SK-N-SH (cell line): Measurements from ENCODE around the gene RER1.

Experiments
- CHD2 ChIP-seq: fragments of 150-350 bp; IDR thresholded peaks from 2 replicates; pipeline ENCODE4 v1.6.1; 2018; ENCODE audit warnings: low read length; ENCODE audit not compliant: partially characterized antibody
- ELF1 ChIP-seq: IDR thresholded peaks from 2 replicates; pipeline ENCODE4 v1.4.0; 2012
- EP300 ChIP-seq, 2 experiments: IDR thresholded peaks; 2 replicates each; pipeline versions ENCODE4 v1.4.0 to v1.6.1; 2012; ENCODE audit warnings: borderline replicate concordance in 1 of 2, low read depth in 1 of 2, low read length in 1 of 2
- FOXM1 ChIP-seq: IDR thresholded peaks from 2 replicates; pipeline ENCODE4 v1.4.0; 2012; ENCODE audit warnings: low read depth, mild to moderate bottlenecking
- GABPA ChIP-seq: IDR thresholded peaks from 2 replicates; pipeline ENCODE4 v1.4.0; 2012; ENCODE audit warnings: low read depth, mild to moderate bottlenecking
- GATA2 ChIP-seq: sonication (generic); formaldehyde crosslinking; IDR thresholded peaks from 2 replicates; pipeline ENCODE4 v1.5.0; 2020; ENCODE audit warnings: mild to moderate bottlenecking, missing genetic modification reagents
- POLR2AphosphoS5 ChIP-seq: IDR thresholded peaks from 2 replicates; pipeline ENCODE4 v1.6.1; 2012; ENCODE audit warnings: low read depth, low read length
- SMC3 ChIP-seq: IDR thresholded peaks from 2 replicates; pipeline ENCODE4 v1.6.1; 2012; ENCODE audit warnings: low read depth, low read length, improper control_type of control experiment
- TAF1 ChIP-seq: IDR thresholded peaks from 2 replicates; pipeline ENCODE4 v1.6.1; 2012; ENCODE audit warnings: low read depth, mild to moderate bottlenecking, low read length, moderate library complexity, borderline replicate concordance
- TF ChIP-seq, protein P1 (sequence below): fragments of 200-600 bp; sonication (generic); IDR thresholded peaks from 2 replicates; pipeline ENCODE4 v1.6.1; 2017; ENCODE audit warnings: antibody characterized with exemption, mild to moderate bottlenecking, moderate library complexity
- TF ChIP-seq, protein P2 (sequence below): IDR thresholded peaks from 2 replicates; pipeline ENCODE4 v1.6.1; 2012; ENCODE audit warnings: mild to moderate bottlenecking, low read depth, low read length, moderate library complexity
- TF ChIP-seq, protein P3 (sequence below): IDR thresholded peaks from 2 replicates; pipeline ENCODE4; 2012
- TF ChIP-seq, protein P4 (sequence below): IDR thresholded peaks from 2 replicates; pipeline ENCODE4 v1.4.0; 2012; ENCODE audit warnings: low read depth, borderline replicate concordance

DNA sequence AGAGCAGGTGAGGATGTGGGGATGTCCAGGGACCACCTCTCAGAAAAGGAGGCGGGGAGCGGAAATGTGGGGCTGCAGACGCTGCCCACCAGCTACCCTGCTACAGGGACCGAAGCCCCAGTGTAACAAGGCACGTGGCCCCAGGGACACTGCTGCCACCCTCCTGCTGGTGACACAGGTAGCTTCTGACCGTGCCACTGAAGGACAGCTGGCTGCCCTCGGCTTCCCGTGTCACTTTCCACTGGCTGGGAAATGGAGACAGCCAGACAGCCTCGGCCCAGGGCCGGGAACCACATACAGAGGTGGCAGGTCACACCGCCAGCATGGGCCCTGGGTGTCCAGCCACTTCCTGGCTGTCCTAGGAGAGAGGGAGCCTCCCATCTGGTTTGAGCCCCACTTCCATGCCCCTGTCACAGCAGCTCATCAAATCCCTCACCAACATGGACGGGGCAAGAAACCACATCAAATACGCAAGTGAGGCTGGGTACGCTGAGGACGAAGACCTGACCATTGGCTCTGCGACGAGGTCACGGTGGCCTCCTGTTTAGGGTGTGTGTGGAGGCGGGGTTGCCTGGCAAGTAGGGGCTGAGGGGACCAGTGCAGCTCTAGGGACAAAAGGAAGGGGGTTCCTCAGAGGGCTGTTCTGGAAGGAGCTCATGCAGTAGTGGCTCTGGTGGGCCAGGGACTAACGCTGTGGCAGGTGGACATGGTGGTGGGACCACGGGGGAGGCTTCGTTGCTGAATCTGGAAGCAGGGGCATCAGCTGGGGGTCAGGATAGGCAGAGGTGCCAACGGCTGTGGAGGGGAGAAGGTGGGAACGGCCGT is 15.7 kb downstream of the RER1 start:
- TF ChIP-seq CHD2 (no peak), ELF1 (no peak), POLR2AphosphoS5 (no peak), SMC3 (no peak), EP300 (IDR thresholded peaks at IDR 0.05; ENCODE audit: borderline replicate concordance in 1 of 2, low read depth in 1 of 2, low read length in 1 of 2) (no peak), GATA2 (no peak), TAF1 (no peak), FOXM1 (no peak), GABPA (no peak)
- TF ChIP-seq, protein P1, sequence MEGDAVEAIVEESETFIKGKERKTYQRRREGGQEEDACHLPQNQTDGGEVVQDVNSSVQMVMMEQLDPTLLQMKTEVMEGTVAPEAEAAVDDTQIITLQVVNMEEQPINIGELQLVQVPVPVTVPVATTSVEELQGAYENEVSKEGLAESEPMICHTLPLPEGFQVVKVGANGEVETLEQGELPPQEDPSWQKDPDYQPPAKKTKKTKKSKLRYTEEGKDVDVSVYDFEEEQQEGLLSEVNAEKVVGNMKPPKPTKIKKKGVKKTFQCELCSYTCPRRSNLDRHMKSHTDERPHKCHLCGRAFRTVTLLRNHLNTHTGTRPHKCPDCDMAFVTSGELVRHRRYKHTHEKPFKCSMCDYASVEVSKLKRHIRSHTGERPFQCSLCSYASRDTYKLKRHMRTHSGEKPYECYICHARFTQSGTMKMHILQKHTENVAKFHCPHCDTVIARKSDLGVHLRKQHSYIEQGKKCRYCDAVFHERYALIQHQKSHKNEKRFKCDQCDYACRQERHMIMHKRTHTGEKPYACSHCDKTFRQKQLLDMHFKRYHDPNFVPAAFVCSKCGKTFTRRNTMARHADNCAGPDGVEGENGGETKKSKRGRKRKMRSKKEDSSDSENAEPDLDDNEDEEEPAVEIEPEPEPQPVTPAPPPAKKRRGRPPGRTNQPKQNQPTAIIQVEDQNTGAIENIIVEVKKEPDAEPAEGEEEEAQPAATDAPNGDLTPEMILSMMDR: no peak
- TF ChIP-seq, protein P2, sequence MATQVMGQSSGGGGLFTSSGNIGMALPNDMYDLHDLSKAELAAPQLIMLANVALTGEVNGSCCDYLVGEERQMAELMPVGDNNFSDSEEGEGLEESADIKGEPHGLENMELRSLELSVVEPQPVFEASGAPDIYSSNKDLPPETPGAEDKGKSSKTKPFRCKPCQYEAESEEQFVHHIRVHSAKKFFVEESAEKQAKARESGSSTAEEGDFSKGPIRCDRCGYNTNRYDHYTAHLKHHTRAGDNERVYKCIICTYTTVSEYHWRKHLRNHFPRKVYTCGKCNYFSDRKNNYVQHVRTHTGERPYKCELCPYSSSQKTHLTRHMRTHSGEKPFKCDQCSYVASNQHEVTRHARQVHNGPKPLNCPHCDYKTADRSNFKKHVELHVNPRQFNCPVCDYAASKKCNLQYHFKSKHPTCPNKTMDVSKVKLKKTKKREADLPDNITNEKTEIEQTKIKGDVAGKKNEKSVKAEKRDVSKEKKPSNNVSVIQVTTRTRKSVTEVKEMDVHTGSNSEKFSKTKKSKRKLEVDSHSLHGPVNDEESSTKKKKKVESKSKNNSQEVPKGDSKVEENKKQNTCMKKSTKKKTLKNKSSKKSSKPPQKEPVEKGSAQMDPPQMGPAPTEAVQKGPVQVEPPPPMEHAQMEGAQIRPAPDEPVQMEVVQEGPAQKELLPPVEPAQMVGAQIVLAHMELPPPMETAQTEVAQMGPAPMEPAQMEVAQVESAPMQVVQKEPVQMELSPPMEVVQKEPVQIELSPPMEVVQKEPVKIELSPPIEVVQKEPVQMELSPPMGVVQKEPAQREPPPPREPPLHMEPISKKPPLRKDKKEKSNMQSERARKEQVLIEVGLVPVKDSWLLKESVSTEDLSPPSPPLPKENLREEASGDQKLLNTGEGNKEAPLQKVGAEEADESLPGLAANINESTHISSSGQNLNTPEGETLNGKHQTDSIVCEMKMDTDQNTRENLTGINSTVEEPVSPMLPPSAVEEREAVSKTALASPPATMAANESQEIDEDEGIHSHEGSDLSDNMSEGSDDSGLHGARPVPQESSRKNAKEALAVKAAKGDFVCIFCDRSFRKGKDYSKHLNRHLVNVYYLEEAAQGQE: no peak
- TF ChIP-seq, protein P3, sequence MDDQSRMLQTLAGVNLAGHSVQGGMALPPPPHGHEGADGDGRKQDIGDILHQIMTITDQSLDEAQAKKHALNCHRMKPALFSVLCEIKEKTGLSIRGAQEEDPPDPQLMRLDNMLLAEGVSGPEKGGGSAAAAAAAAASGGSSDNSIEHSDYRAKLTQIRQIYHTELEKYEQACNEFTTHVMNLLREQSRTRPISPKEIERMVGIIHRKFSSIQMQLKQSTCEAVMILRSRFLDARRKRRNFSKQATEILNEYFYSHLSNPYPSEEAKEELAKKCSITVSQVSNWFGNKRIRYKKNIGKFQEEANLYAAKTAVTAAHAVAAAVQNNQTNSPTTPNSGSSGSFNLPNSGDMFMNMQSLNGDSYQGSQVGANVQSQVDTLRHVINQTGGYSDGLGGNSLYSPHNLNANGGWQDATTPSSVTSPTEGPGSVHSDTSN: no peak
- TF ChIP-seq, protein P4, sequence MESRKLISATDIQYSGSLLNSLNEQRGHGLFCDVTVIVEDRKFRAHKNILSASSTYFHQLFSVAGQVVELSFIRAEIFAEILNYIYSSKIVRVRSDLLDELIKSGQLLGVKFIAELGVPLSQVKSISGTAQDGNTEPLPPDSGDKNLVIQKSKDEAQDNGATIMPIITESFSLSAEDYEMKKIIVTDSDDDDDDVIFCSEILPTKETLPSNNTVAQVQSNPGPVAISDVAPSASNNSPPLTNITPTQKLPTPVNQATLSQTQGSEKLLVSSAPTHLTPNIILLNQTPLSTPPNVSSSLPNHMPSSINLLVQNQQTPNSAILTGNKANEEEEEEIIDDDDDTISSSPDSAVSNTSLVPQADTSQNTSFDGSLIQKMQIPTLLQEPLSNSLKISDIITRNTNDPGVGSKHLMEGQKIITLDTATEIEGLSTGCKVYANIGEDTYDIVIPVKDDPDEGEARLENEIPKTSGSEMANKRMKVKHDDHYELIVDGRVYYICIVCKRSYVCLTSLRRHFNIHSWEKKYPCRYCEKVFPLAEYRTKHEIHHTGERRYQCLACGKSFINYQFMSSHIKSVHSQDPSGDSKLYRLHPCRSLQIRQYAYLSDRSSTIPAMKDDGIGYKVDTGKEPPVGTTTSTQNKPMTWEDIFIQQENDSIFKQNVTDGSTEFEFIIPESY: no peak
